ENCODE data around the gene CBLB. TPM values are rescaled to one million over a fixed set of nuclear protein-coding genes. Genes with fewer than 3 reads are reported as not detected.
A peak's percentile ranks its signal among the peaks of the same experiment; 100 is the strongest.
"Not testable (repeated sequence)": the region's sequence is repeated elsewhere in the genome, so short reads cannot be mapped to it uniquely, and the experiment has no call there.

The CBLB gene
- total RNA-seq, 2 experiments from 2014 or later: 95.1 to 97.3 TPM

GRCh38 chr3:105762749-105763658 is 105.8 kb downstream of the CBLB start:
- Mint-ChIP-seq H3K4me1 (peaks cover 67% of the 10 kb centered on the region), H3K4me3 (no peak overlapping the region), H3K27ac (peak overlapping the region; percentile 88), H3K9me3 (peaks cover 39% of the 10 kb centered on the region), H3K27me3 (no peaks in the 10 kb centered on the region), H3K36me3 (peaks cover 81% of the 10 kb centered on the region)
- DNase-seq: no peak

GRCh38 chr3:105762214-105762613 is 106.6 kb downstream of the CBLB start:
- not testable (repeated sequence) for H3K4me3 Mint-ChIP-seq, H3K27ac Mint-ChIP-seq, H3K27me3 Mint-ChIP-seq, DNase-seq
- peaks cover 39% of the 10 kb centered on the region for H3K9me3 Mint-ChIP-seq
- H3K4me1 Mint-ChIP-seq: peaks cover 60% of the 10 kb centered on the region
- peaks cover 85% of the 10 kb centered on the region for H3K36me3 Mint-ChIP-seq

- Mint-ChIP-seq H3K4me1 (peaks cover 56% of the 10 kb centered on the region), H3K4me3 (peak overlapping the region; percentile 25), H3K9me3 (peaks cover 37% of the 10 kb centered on the region)
Observed at GRCh38 chr3:105759442-105760078, 109.3 kb downstream of the CBLB start.

GRCh38 chr3:105758451-105758850 is 110.4 kb downstream of the CBLB start:
- no peak for DNase-seq
- H3K36me3 Mint-ChIP-seq: peaks cover 79% of the 10 kb centered on the region
- peaks cover 56% of the 10 kb centered on the region for H3K4me1 Mint-ChIP-seq
- H3K9me3 Mint-ChIP-seq: peaks cover 33% of the 10 kb centered on the region
- no peaks in the 10 kb centered on the region for H3K27me3 Mint-ChIP-seq
- H3K27ac Mint-ChIP-seq: peak overlapping the region; percentile 38
- no peak overlapping the region for H3K4me3 Mint-ChIP-seq

More at GRCh38 chr3:105759442-105760078, 109.3 kb downstream of the CBLB start:
- Mint-ChIP-seq H3K27me3 (no peaks in the 10 kb centered on the region), H3K36me3 (peaks cover 80% of the 10 kb centered on the region), H3K27ac (peak overlapping the region; percentile 62)
- DNase-seq: no peak

- H3K36me3 Mint-ChIP-seq: peaks cover 64% of the 10 kb centered on the region
Observed at GRCh38 chr3:105755121-105755886, 113.5 kb downstream of the CBLB start.

GRCh38 chr3:105752791-105753415 is 115.9 kb downstream of the CBLB start:
- H3K27ac Mint-ChIP-seq: peak overlapping the region; percentile 95
- no peak for DNase-seq
- peaks cover 55% of the 10 kb centered on the region for H3K36me3 Mint-ChIP-seq
- peaks cover 70% of the 10 kb centered on the region for H3K4me1 Mint-ChIP-seq
- peak overlapping the region; percentile 44 for H3K4me3 Mint-ChIP-seq
- H3K27me3 Mint-ChIP-seq: no peaks in the 10 kb centered on the region
- H3K9me3 Mint-ChIP-seq: peaks cover 7% of the 10 kb centered on the region

More at GRCh38 chr3:105755121-105755886, 113.5 kb downstream of the CBLB start:
- no peak for DNase-seq
- Mint-ChIP-seq H3K9me3 (peaks cover 16% of the 10 kb centered on the region), H3K27me3 (no peaks in the 10 kb centered on the region), H3K27ac (peak overlapping the region; percentile 83), H3K4me3 (peak overlapping the region; percentile 18), H3K4me1 (peaks cover 58% of the 10 kb centered on the region)

GRCh38 chr3:105747696-105748095 is 121.1 kb downstream of the CBLB start:
- H3K36me3 Mint-ChIP-seq: peaks cover 73% of the 10 kb centered on the region
- H3K27ac Mint-ChIP-seq: peak overlapping the region; percentile 89
- H3K4me1 Mint-ChIP-seq: peaks cover 76% of the 10 kb centered on the region

GRCh38 chr3:105747060-105747541 is 121.7 kb downstream of the CBLB start:
- Mint-ChIP-seq H3K36me3 (peaks cover 70% of the 10 kb centered on the region), H3K27me3 (no peaks in the 10 kb centered on the region), H3K27ac (peak overlapping the region; percentile 89), H3K4me3 (peak overlapping the region; percentile 66), H3K9me3 (peaks cover 3% of the 10 kb centered on the region), H3K4me1 (peaks cover 70% of the 10 kb centered on the region)
- no peak for DNase-seq

More at GRCh38 chr3:105747696-105748095, 121.1 kb downstream of the CBLB start:
- no peak for DNase-seq
- Mint-ChIP-seq H3K4me3 (no peak overlapping the region), H3K27me3 (no peaks in the 10 kb centered on the region), H3K9me3 (peaks cover 3% of the 10 kb centered on the region)

GRCh38 chr3:105746231-105746996 is 122.4 kb downstream of the CBLB start:
- H3K4me3 Mint-ChIP-seq: peak overlapping the region; percentile 66
- peak overlapping the region; percentile 89 for H3K27ac Mint-ChIP-seq
- no peaks in the 10 kb centered on the region for H3K27me3 Mint-ChIP-seq
- H3K4me1 Mint-ChIP-seq: peaks cover 72% of the 10 kb centered on the region
- peaks cover 8% of the 10 kb centered on the region for H3K9me3 Mint-ChIP-seq
- peaks cover 76% of the 10 kb centered on the region for H3K36me3 Mint-ChIP-seq
- no peak for DNase-seq

GRCh38 chr3:105745046-105745445 is 123.8 kb downstream of the CBLB start:
- H3K27ac Mint-ChIP-seq: peak overlapping the region; percentile 34
- no peak overlapping the region for H3K4me3 Mint-ChIP-seq
- DNase-seq: no peak
- H3K9me3 Mint-ChIP-seq: peaks cover 8% of the 10 kb centered on the region
- peaks cover 67% of the 10 kb centered on the region for H3K4me1 Mint-ChIP-seq
- H3K27me3 Mint-ChIP-seq: no peaks in the 10 kb centered on the region
- peaks cover 74% of the 10 kb centered on the region for H3K36me3 Mint-ChIP-seq

- Mint-ChIP-seq H3K9me3 (peaks cover 9% of the 10 kb centered on the region), H3K27me3 (no peaks in the 10 kb centered on the region), H3K27ac (peak overlapping the region; percentile 86), H3K4me3 (no peak overlapping the region), H3K4me1 (peaks cover 70% of the 10 kb centered on the region), H3K36me3 (peaks cover 80% of the 10 kb centered on the region)
- DNase-seq: no peak
Observed at GRCh38 chr3:105744202-105744601, 124.6 kb downstream of the CBLB start.

GRCh38 chr3:105733356-105733755 is 135.5 kb downstream of the CBLB start:
- Mint-ChIP-seq H3K27ac (no peak overlapping the region), H3K9me3 (peaks cover 3% of the 10 kb centered on the region), H3K4me1 (peaks cover 17% of the 10 kb centered on the region), H3K27me3 (no peaks in the 10 kb centered on the region), H3K4me3 (no peak overlapping the region), H3K36me3 (peaks cover 58% of the 10 kb centered on the region)
- DNase-seq: no peak

- peaks cover 17% of the 10 kb centered on the region for H3K9me3 Mint-ChIP-seq
- H3K4me1 Mint-ChIP-seq: peaks cover 18% of the 10 kb centered on the region
- H3K36me3 Mint-ChIP-seq: peaks cover 71% of the 10 kb centered on the region
- H3K27ac Mint-ChIP-seq: no peak overlapping the region
- H3K4me3 Mint-ChIP-seq: no peak overlapping the region
- H3K27me3 Mint-ChIP-seq: no peaks in the 10 kb centered on the region
- no peak for DNase-seq
Observed at GRCh38 chr3:105731686-105732085, 137.1 kb downstream of the CBLB start.
